GF-D8 (cell line): Measurements from ENCODE around the gene APC2.

Source experiments
- DNase-seq: peaks from one replicate; lab custom pipeline; 2025; lab: John Stamatoyannopoulos, UW

Gene APC2

GRCh38 chr19:1478934-1479707 lies 29.2 kb downstream of the APC2 start, which contains the start of gene C19orf25:
C19orf25 (minus strand) TSS chr19:1479215; CDS start chr19:1478903, 312 bp downstream.
- peak; percentile 83 for DNase-seq

GRCh38 chr19:1481224-1481892 lies 31.4 kb downstream of the APC2 start:
- DNase-seq, result no peak

GRCh38 chr19:1481893-1482360 lies 32.0 kb downstream of the APC2 start:
- DNase-seq, result no peak

- DNase-seq, result no peak
Measured at GRCh38 chr19:1482361-1483130, 32.6 kb downstream of the APC2 start.

GRCh38 chr19:1483131-1483978 lies 33.4 kb downstream of the APC2 start:
- DNase-seq, result no peak

GRCh38 chr19:1483979-1484428 lies 34.1 kb downstream of the APC2 start:
- DNase-seq, result no peak

- DNase-seq, result no peak
Measured at GRCh38 chr19:1486720-1487575, 37.0 kb downstream of the APC2 start.

GRCh38 chr19:1487576-1488281 lies 37.8 kb downstream of the APC2 start:
- DNase-seq, result no peak

- no peak for DNase-seq
Measured at GRCh38 chr19:1488282-1488601, 38.3 kb downstream of the APC2 start.

GRCh38 chr19:1489463-1490310 lies 39.8 kb downstream of the APC2 start:
- DNase-seq, result no peak

GRCh38 chr19:1490311-1491113 lies 40.6 kb downstream of the APC2 start, which contains the start of gene PCSK4:
PCSK4 (minus strand) TSS chr19:1490350; CDS start chr19:1490346, 4 bp downstream.
- peak; percentile 97 for DNase-seq

- no peak for DNase-seq
Measured at GRCh38 chr19:1491114-1491848, 41.4 kb downstream of the APC2 start, which contains the start of gene REEP6. REEP6 (plus strand) TSS chr19:1491181; CDS start chr19:1491270, 89 bp downstream.

GRCh38 chr19:1491849-1492170 lies 41.9 kb downstream of the APC2 start:
- DNase-seq, result no peak

GRCh38 chr19:1492474-1493006 lies 42.6 kb downstream of the APC2 start:
- no peak for DNase-seq

GRCh38 chr19:1494115-1494815 lies 44.3 kb downstream of the APC2 start:
- DNase-seq, result no peak

GRCh38 chr19:1495051-1495798 lies 45.3 kb downstream of the APC2 start:
- no peak for DNase-seq
